ENCODE results near the gene CENPO. TPM values are rescaled to one million over a fixed set of nuclear protein-coding genes. Genes with fewer than 3 reads are reported as not detected.

Gene CENPO
- total RNA-seq, 1 donor from 2014 or later: 17.5 TPM

DNA sequence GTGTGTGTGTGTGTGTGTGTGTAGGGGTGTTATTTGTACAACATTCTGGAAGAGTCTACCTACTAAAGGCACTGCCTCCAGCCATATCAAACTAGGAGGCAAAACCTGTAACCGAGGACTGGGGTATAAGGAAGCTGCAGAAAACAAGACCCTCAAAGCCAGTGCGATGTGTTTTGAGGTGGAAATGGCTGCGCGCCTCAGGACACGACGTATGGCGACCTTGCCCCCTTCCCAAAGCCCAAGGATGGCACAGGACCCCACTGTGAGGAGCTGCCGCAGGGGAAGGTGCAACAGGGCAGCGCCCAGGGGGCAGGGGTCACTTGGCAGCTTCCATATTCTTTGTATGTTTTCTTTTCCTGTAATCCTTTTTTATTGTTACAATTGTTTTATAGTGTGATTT lies 59.8 kb downstream of the CENPO start:
- no peak overlapping the region for H3K4me3 ChIP-seq (ENCODE audit: insufficient read depth, low read depth, low read length)
- Mint-ChIP-seq H3K36me3 (ENCODE audit: low read depth, unreplicated experiment) (peaks cover 7% of the 10 kb centered on the region), H3K4me3 (ENCODE audit: unreplicated experiment) (no peak overlapping the region), H3K27me3 (ENCODE audit: low read depth, unreplicated experiment) (no peaks in the 10 kb centered on the region), H3K4me1 (ENCODE audit: low read depth, unreplicated experiment) (peaks cover 17% of the 10 kb centered on the region), H3K27ac (ENCODE audit: unreplicated experiment) (no peak overlapping the region), H3K9me3 (ENCODE audit: unreplicated experiment) (no peaks in the 10 kb centered on the region)
- H3K9me3 ChIP-seq (ENCODE audit: insufficient read depth, low read depth, low read length): no peaks in the 10 kb centered on the region
- H3K4me1 ChIP-seq (ENCODE audit: insufficient read depth, low read length): peaks cover 7% of the 10 kb centered on the region
- FAIRE-seq: no peak
- H3K36me3 ChIP-seq (ENCODE audit: insufficient read depth, low read length): no peaks in the 10 kb centered on the region
- no peak overlapping the region for H3K9ac ChIP-seq (ENCODE audit: low read length)
- no peaks in the 10 kb centered on the region for H3K27me3 ChIP-seq (ENCODE audit: insufficient read depth, low read length)
- H3K79me2 ChIP-seq (ENCODE audit: insufficient read depth, low read length): no peaks in the 10 kb centered on the region
- no peak for DNase-seq (ENCODE audit: low read depth)
- no peak for TF ChIP-seq CTCF (IDR thresholded peaks at IDR 0.05; ENCODE audit: insufficient read depth, low read depth, low read length)
- H3K27ac ChIP-seq (ENCODE audit: low read depth, low read length): no peak overlapping the region
- H4K20me1 ChIP-seq (ENCODE audit: insufficient read depth, low read length): no peaks in the 10 kb centered on the region
- no peak overlapping the region for H2AFZ ChIP-seq (ENCODE audit: low read depth, low read length)
- H3K4me2 ChIP-seq (ENCODE audit: low read length): no peak overlapping the region

GRCh38 chr2:24853996-24854395 lies 60.8 kb downstream of the CENPO start:
- no peaks in the 10 kb centered on the region for H3K9me3 Mint-ChIP-seq (ENCODE audit: unreplicated experiment)
- H3K27me3 ChIP-seq (ENCODE audit: insufficient read depth, low read length): no peaks in the 10 kb centered on the region
- no peak overlapping the region for H3K4me3 ChIP-seq (ENCODE audit: insufficient read depth, low read depth, low read length)
- H3K9ac ChIP-seq (ENCODE audit: low read length): no peak overlapping the region
- H3K27ac ChIP-seq (ENCODE audit: low read depth, low read length): no peak overlapping the region
- no peak for DNase-seq (ENCODE audit: low read depth)
- FAIRE-seq: no peak
- peaks cover 3% of the 10 kb centered on the region for H3K36me3 Mint-ChIP-seq (ENCODE audit: low read depth, unreplicated experiment)
- H4K20me1 ChIP-seq (ENCODE audit: insufficient read depth, low read length): no peaks in the 10 kb centered on the region
- no peaks in the 10 kb centered on the region for H3K79me2 ChIP-seq (ENCODE audit: insufficient read depth, low read length)
- TF ChIP-seq CTCF (IDR thresholded peaks at IDR 0.05; ENCODE audit: insufficient read depth, low read depth, low read length): no peak
- TF ChIP-seq EZH2 (IDR thresholded peaks at IDR 0.05; ENCODE audit: insufficient read depth, low read length): no peak
- no peak overlapping the region for H3K4me2 ChIP-seq (ENCODE audit: low read length)
- no peaks in the 10 kb centered on the region for H3K9me3 ChIP-seq (ENCODE audit: insufficient read depth, low read depth, low read length)
- no peak overlapping the region for H2AFZ ChIP-seq (ENCODE audit: low read depth, low read length)
- no peaks in the 10 kb centered on the region for H3K36me3 ChIP-seq (ENCODE audit: insufficient read depth, low read length)
- H3K4me1 Mint-ChIP-seq (ENCODE audit: low read depth, unreplicated experiment): peaks cover 17% of the 10 kb centered on the region
- no peak overlapping the region for H3K4me3 Mint-ChIP-seq (ENCODE audit: unreplicated experiment)
- peaks cover 7% of the 10 kb centered on the region for H3K4me1 ChIP-seq (ENCODE audit: insufficient read depth, low read length)
- H3K27me3 Mint-ChIP-seq (ENCODE audit: low read depth, unreplicated experiment): no peaks in the 10 kb centered on the region
- no peak overlapping the region for H3K27ac Mint-ChIP-seq (ENCODE audit: unreplicated experiment)

DNA sequence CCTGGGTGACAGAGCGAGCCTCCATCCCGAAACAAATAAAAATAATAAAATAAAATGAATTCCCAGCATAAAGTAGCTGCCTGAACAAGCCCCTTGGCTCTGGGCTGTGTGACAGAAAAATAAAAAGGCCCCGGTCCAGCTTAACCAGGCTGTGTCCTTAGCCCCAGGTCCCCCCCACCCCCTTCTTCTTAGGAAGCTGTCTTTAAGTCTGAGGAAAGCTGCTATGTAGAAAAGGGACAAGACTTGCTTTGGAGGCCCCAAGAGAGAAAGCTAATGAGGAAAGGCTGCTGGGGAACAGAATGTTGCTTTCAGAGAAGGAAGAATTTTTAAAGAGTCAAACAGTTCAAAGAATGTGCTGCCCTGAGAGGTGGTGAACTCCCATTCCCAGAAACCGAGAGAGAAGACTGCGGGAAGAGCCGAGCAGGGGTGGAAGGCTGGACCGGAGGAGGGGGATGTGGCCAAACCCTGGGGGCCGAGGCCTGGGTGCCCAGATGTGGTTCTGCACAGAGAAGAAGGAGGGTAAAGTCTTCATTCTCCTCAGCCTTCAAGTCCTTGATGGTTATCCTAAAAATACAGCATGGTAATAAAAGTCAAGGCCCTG lies 61.9 kb downstream of the CENPO start:
- H3K27ac Mint-ChIP-seq (ENCODE audit: unreplicated experiment): no peak overlapping the region
- Histone ChIP-seq H3K4me1 (ENCODE audit: insufficient read depth, low read length) (peaks cover 7% of the 10 kb centered on the region), H3K4me3 (ENCODE audit: insufficient read depth, low read depth, low read length) (no peak overlapping the region), H3K27me3 (ENCODE audit: insufficient read depth, low read length) (no peaks in the 10 kb centered on the region), H3K9me3 (ENCODE audit: insufficient read depth, low read depth, low read length) (no peaks in the 10 kb centered on the region), H3K9ac (ENCODE audit: low read length) (no peak overlapping the region), H2AFZ (ENCODE audit: low read depth, low read length) (no peak overlapping the region), H3K36me3 (ENCODE audit: insufficient read depth, low read length) (no peaks in the 10 kb centered on the region), H3K27ac (ENCODE audit: low read depth, low read length) (no peak overlapping the region), H3K4me2 (ENCODE audit: low read length) (no peak overlapping the region), H3K79me2 (ENCODE audit: insufficient read depth, low read length) (no peaks in the 10 kb centered on the region), H4K20me1 (ENCODE audit: insufficient read depth, low read length) (no peaks in the 10 kb centered on the region)
- TF ChIP-seq CTCF (IDR thresholded peaks at IDR 0.05; ENCODE audit: insufficient read depth, low read depth, low read length): no peak
- no peak for TF ChIP-seq EZH2 (IDR thresholded peaks at IDR 0.05; ENCODE audit: insufficient read depth, low read length)
- FAIRE-seq (no peak), DNase-seq (ENCODE audit: low read depth) (no peak)
- H3K27me3 Mint-ChIP-seq (ENCODE audit: low read depth, unreplicated experiment): no peaks in the 10 kb centered on the region
- H3K9me3 Mint-ChIP-seq (ENCODE audit: unreplicated experiment): no peaks in the 10 kb centered on the region
- no peak overlapping the region for H3K4me3 Mint-ChIP-seq (ENCODE audit: unreplicated experiment)
- H3K36me3 Mint-ChIP-seq (ENCODE audit: low read depth, unreplicated experiment): peaks cover 5% of the 10 kb centered on the region
- peaks cover 17% of the 10 kb centered on the region for H3K4me1 Mint-ChIP-seq (ENCODE audit: low read depth, unreplicated experiment)
